ENCODE data around the gene BICRAL. TPM values are rescaled to one million over a fixed set of nuclear protein-coding genes. Genes with fewer than 3 reads are reported as not detected.

Gene BICRAL
- total and polyA plus RNA-seq, 2 donors (not counting 1 experiment from before 2014, with no cell fraction given) = 6.9 to 11.5 TPM

- no peak for TF ChIP-seq CTCF (conservative IDR thresholded peaks at IDR 0.05 in 1 of 2, IDR thresholded peaks at IDR 0.05 in 1 of 2; ENCODE audit: low read depth in 1 of 2, low read length in 2 of 2)
- TF ChIP-seq EZH2 (IDR thresholded peaks at IDR 0.05; ENCODE audit: low read length, missing control alignments) = no peak
- Histone ChIP-seq H3K4me3 (replicated peaks in 1 of 4; ENCODE audit: control extremely low read depth in 1 of 4, insufficient read depth in 1 of 4, low read depth in 3 of 4, low read length in 4 of 4) (no peak overlapping the region), H3K4me1 (ENCODE audit: control insufficient read depth, extremely low read depth, insufficient read depth, low read length) (no peaks in the 10 kb centered on the region)
Observed at GRCh38 chr6:42914546-42914945, 132.7 kb downstream of the BICRAL start.

DNA sequence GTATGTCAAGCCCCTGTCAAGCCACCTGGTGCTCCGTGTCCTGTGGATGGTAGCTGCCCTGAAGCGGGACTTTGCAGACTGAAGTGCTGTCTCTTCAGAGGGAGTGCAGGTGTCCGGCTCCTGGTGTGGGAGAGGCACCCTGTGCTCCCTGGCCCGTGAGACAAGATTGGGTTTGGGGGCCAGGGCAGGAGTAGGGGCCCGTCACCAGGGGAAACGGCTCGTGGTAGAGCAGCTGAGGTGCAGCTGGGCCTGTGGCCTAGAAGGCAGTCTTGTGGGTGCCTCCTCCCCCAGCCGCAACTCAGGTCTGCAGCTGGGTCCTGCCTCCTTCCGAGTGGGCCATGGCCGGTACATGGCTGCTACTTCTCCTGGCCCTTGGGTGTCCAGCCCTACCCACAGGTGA, 133.9 kb downstream of the BICRAL start, which contains the start of gene PTCRA:
TSS of gene PTCRA (plus strand) at position 322 of the 400 bp plus-strand sequence. CDS start at position 339, 17 bp downstream.
- Histone ChIP-seq H3K4me1 (ENCODE audit: control insufficient read depth, extremely low read depth, insufficient read depth, low read length) (no peaks in the 10 kb centered on the region), H4K20me1 (ENCODE audit: control insufficient read depth, extremely low read depth, insufficient read depth, low read length) (no peaks in the 10 kb centered on the region), H3K79me2 (ENCODE audit: control insufficient read depth, insufficient read depth, low read length) (no peaks in the 10 kb centered on the region), H3K27ac (ENCODE audit: insufficient read depth, low read length) (no peak within 1 kb of the TSS), H3K27me3 (ENCODE audit: control insufficient read depth, insufficient read depth, low read length) (no peaks in the 10 kb centered on the region), H3K4me3 (replicated peaks in 1 of 4; ENCODE audit: control extremely low read depth in 1 of 4, insufficient read depth in 1 of 4, low read depth in 3 of 4, low read length in 4 of 4) (no peak within 1 kb of the TSS), H3K4me2 (ENCODE audit: extremely low read depth, insufficient read depth, low read length) (no peak within 1 kb of the TSS), H3K9ac (ENCODE audit: insufficient read depth, low read length) (no peak within 1 kb of the TSS), H3K9me3 (ENCODE audit: control insufficient read depth, insufficient read depth, low read depth, low read length) (no peaks in the 10 kb centered on the region), H3K36me3 (ENCODE audit: control insufficient read depth, insufficient read depth, low read length) (no peaks in the 10 kb centered on the region), H2AFZ (ENCODE audit: low read length) (no peak within 1 kb of the TSS)
- no peak for DNase-seq (ENCODE audit: low read depth in 2 of 2)
- TF ChIP-seq CTCF (conservative IDR thresholded peaks at IDR 0.05 in 1 of 2, IDR thresholded peaks at IDR 0.05 in 1 of 2; ENCODE audit: low read depth in 1 of 2, low read length in 2 of 2) (no peak), EZH2 (IDR thresholded peaks at IDR 0.05; ENCODE audit: low read length, missing control alignments) (no peak)

More at GRCh38 chr6:42914546-42914945, 132.7 kb downstream of the BICRAL start:
- no peaks in the 10 kb centered on the region for H4K20me1 ChIP-seq (ENCODE audit: control insufficient read depth, extremely low read depth, insufficient read depth, low read length)
- H3K27me3 ChIP-seq (ENCODE audit: control insufficient read depth, insufficient read depth, low read length) = no peaks in the 10 kb centered on the region
- no peaks in the 10 kb centered on the region for H3K9me3 ChIP-seq (ENCODE audit: control insufficient read depth, insufficient read depth, low read depth, low read length)
- DNase-seq (ENCODE audit: low read depth in 2 of 2) = no peak
- no peak overlapping the region for H2AFZ ChIP-seq (ENCODE audit: low read length)
- no peak overlapping the region for H3K9ac ChIP-seq (ENCODE audit: insufficient read depth, low read length)
- no peaks in the 10 kb centered on the region for H3K36me3 ChIP-seq (ENCODE audit: control insufficient read depth, insufficient read depth, low read length)
- H3K27ac ChIP-seq (ENCODE audit: insufficient read depth, low read length) = no peak overlapping the region
- no peak overlapping the region for H3K4me2 ChIP-seq (ENCODE audit: extremely low read depth, insufficient read depth, low read length)
- no peaks in the 10 kb centered on the region for H3K79me2 ChIP-seq (ENCODE audit: control insufficient read depth, insufficient read depth, low read length)

DNA sequence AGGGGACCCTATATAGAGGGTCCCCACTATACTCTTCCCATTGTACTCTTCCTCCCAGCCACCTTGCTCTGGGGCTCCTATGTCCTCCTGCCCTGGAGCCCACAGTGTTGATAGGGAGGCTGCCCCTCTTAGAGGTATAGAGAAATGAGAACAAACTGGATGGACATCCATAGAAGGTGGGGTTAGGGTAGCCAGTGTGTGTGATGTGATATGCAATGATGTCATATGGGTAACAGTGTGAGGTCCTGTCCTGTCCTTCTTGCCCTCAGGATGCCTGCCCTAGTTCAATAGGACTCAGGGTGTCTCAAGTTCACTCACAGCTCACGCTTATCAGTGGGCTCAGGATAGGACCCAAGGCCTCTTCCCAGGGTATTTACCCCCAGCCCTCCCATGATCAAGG, 134.4 kb downstream of the BICRAL start:
- TF ChIP-seq EZH2 (IDR thresholded peaks at IDR 0.05; ENCODE audit: low read length, missing control alignments) = no peak
- TF ChIP-seq CTCF (conservative IDR thresholded peaks at IDR 0.05 in 1 of 2, IDR thresholded peaks at IDR 0.05 in 1 of 2; ENCODE audit: low read depth in 1 of 2, low read length in 2 of 2) = no peak
- Histone ChIP-seq H3K4me3 (replicated peaks in 1 of 4; ENCODE audit: control extremely low read depth in 1 of 4, insufficient read depth in 1 of 4, low read depth in 3 of 4, low read length in 4 of 4) (no peak overlapping the region), H3K79me2 (ENCODE audit: control insufficient read depth, insufficient read depth, low read length) (no peaks in the 10 kb centered on the region), H3K9ac (ENCODE audit: insufficient read depth, low read length) (no peak overlapping the region), H4K20me1 (ENCODE audit: control insufficient read depth, extremely low read depth, insufficient read depth, low read length) (no peaks in the 10 kb centered on the region), H3K27me3 (ENCODE audit: control insufficient read depth, insufficient read depth, low read length) (no peaks in the 10 kb centered on the region), H3K9me3 (ENCODE audit: control insufficient read depth, insufficient read depth, low read depth, low read length) (no peaks in the 10 kb centered on the region), H2AFZ (ENCODE audit: low read length) (no peak overlapping the region), H3K4me1 (ENCODE audit: control insufficient read depth, extremely low read depth, insufficient read depth, low read length) (no peaks in the 10 kb centered on the region), H3K27ac (ENCODE audit: insufficient read depth, low read length) (no peak overlapping the region), H3K36me3 (ENCODE audit: control insufficient read depth, insufficient read depth, low read length) (no peaks in the 10 kb centered on the region), H3K4me2 (ENCODE audit: extremely low read depth, insufficient read depth, low read length) (no peak overlapping the region)
- no peak for DNase-seq (ENCODE audit: low read depth in 2 of 2)

Other genes starting within 250 kb of the BICRAL start
- gene UBR2, start 218.0 kb upstream of the BICRAL start, total RNA-seq = 28.5 and 34.7 TPM in 2 replicates
- gene UBR2, start 218.0 kb upstream of the BICRAL start, polyA plus RNA-seq = 14.4 and 17.9 TPM in 2 replicates
- gene PRPH2, start 59.5 kb upstream of the BICRAL start, total RNA-seq = 5.1 and 8.6 TPM in 2 replicates
- gene PRPH2, start 59.5 kb upstream of the BICRAL start, polyA plus RNA-seq = 4.0 and 6.3 TPM in 2 replicates
- 50.0 and 50.6 TPM in 2 replicates for gene TBCC, start 35.9 kb upstream of the BICRAL start, total RNA-seq
- gene TBCC, start 35.9 kb upstream of the BICRAL start, polyA plus RNA-seq = 18.2 and 18.7 TPM in 2 replicates
- 108 and 127 TPM in 2 replicates for gene RPL7L1, start 97.6 kb downstream of the BICRAL start, total RNA-seq
- gene RPL7L1, start 97.6 kb downstream of the BICRAL start, polyA plus RNA-seq = 80.0 and 81.0 TPM in 2 replicates
- gene PTCRA, start 134.0 kb downstream of the BICRAL start, total RNA-seq = not detected in 2 replicates
- not detected in 2 replicates for gene PTCRA, start 134.0 kb downstream of the BICRAL start, polyA plus RNA-seq
- 23.9 and 30.4 TPM in 2 replicates for gene CNPY3, start 147.4 kb downstream of the BICRAL start, total RNA-seq
- 30.3 and 38.8 TPM in 2 replicates for gene CNPY3, start 147.4 kb downstream of the BICRAL start, polyA plus RNA-seq
- not detected in 2 replicates for gene GNMT, start 178.7 kb downstream of the BICRAL start, total RNA-seq
- 0.06 and 0.12 TPM in 2 replicates for gene GNMT, start 178.7 kb downstream of the BICRAL start, polyA plus RNA-seq
- 49.2 and 61.4 TPM in 2 replicates for gene PEX6, start 197.1 kb downstream of the BICRAL start, total RNA-seq
- 4.0 and 5.3 TPM in 2 replicates for gene PEX6, start 197.1 kb downstream of the BICRAL start, polyA plus RNA-seq
- 20.0 and 27.1 TPM in 2 replicates for gene PPP2R5D, start 202.5 kb downstream of the BICRAL start, total RNA-seq
- gene PPP2R5D, start 202.5 kb downstream of the BICRAL start, polyA plus RNA-seq = 39.3 and 59.9 TPM in 2 replicates
- 52.1 and 60.9 TPM in 2 replicates for gene MEA1, start 231.9 kb downstream of the BICRAL start, total RNA-seq
- 81.0 and 111 TPM in 2 replicates for gene MEA1, start 231.9 kb downstream of the BICRAL start, polyA plus RNA-seq
- gene KLHDC3, start 232.2 kb downstream of the BICRAL start, total RNA-seq = 54.5 and 72.2 TPM in 2 replicates
- gene KLHDC3, start 232.2 kb downstream of the BICRAL start, polyA plus RNA-seq = 44.3 and 54.0 TPM in 2 replicates
- gene RRP36, start 239.6 kb downstream of the BICRAL start, total RNA-seq = 72.4 and 73.0 TPM in 2 replicates
- gene RRP36, start 239.6 kb downstream of the BICRAL start, polyA plus RNA-seq = 88.0 and 110 TPM in 2 replicates